Type B pancreatic cell (in vitro differentiated cells): Measurements from ENCODE around the gene PDLIM3. TPM values are rescaled to one million over a fixed set of nuclear protein-coding genes. Genes with fewer than 3 reads are reported as not detected.

Experiments used
- DNase-seq: peaks from one replicate; pipeline ENCODE4 v3.0.0; 2021; ENCODE audit warnings: mixed read lengths; ENCODE audit not compliant: unreplicated experiment; ENCODE audit errors: extremely low spot score
- H3K27ac Mint-ChIP-seq: 2 replicates; pipeline ENCODE4 v1.8.0; 2021; ENCODE audit warnings: mild to moderate bottlenecking, mixed read lengths
- H3K27me3 Mint-ChIP-seq: 2 replicates; pipeline ENCODE4 v1.8.0; 2021; ENCODE audit warnings: mixed read lengths
- H3K36me3 Mint-ChIP-seq: 2 replicates; pipeline ENCODE4 v1.8.0; 2021; ENCODE audit warnings: mixed read lengths
- H3K4me1 Mint-ChIP-seq: one replicate; pipeline ENCODE4 v1.8.0; 2021; ENCODE audit warnings: mixed read lengths; ENCODE audit not compliant: unreplicated experiment
- H3K4me3 Mint-ChIP-seq: 2 replicates; pipeline ENCODE4 v1.8.0; 2021; ENCODE audit warnings: mild to moderate bottlenecking, mixed read lengths
- H3K9me3 Mint-ChIP-seq: 2 replicates; pipeline ENCODE4 v1.8.0; 2021; ENCODE audit warnings: mixed read lengths
- long read RNA-seq: library from polyadenylated mRNA; unstranded; transcript quantifications from one replicate; pipeline ENCODE4 v2.0.0, GENCODE V29; 2020
- total RNA-seq: library from RNA; stranded (reverse); gene quantifications from 2 replicates; pipeline ENCODE4 v1.2.1, GENCODE V29; 2021; ENCODE audit warnings: low replicate concordance
- TF ChIP-seq, protein P1 (sequence below): fragments of 200-600 bp; sonication (generic); conservative IDR thresholded peaks from 2 replicates; pipeline ENCODE4 v1.5.0; 2021; ENCODE audit warnings: antibody characterized with exemption, mild to moderate bottlenecking

Gene PDLIM3, protein sequence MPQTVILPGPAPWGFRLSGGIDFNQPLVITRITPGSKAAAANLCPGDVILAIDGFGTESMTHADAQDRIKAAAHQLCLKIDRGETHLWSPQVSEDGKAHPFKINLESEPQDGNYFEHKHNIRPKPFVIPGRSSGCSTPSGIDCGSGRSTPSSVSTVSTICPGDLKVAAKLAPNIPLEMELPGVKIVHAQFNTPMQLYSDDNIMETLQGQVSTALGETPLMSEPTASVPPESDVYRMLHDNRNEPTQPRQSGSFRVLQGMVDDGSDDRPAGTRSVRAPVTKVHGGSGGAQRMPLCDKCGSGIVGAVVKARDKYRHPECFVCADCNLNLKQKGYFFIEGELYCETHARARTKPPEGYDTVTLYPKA
- 0.93 and 6.7 TPM in 2 replicates for total RNA-seq
- long read RNA-seq, partial matches to known transcripts: 0 of 2 reads
- long read RNA-seq, other reads (novel, unspliced or antisense): 0 of 2 reads

DNA sequence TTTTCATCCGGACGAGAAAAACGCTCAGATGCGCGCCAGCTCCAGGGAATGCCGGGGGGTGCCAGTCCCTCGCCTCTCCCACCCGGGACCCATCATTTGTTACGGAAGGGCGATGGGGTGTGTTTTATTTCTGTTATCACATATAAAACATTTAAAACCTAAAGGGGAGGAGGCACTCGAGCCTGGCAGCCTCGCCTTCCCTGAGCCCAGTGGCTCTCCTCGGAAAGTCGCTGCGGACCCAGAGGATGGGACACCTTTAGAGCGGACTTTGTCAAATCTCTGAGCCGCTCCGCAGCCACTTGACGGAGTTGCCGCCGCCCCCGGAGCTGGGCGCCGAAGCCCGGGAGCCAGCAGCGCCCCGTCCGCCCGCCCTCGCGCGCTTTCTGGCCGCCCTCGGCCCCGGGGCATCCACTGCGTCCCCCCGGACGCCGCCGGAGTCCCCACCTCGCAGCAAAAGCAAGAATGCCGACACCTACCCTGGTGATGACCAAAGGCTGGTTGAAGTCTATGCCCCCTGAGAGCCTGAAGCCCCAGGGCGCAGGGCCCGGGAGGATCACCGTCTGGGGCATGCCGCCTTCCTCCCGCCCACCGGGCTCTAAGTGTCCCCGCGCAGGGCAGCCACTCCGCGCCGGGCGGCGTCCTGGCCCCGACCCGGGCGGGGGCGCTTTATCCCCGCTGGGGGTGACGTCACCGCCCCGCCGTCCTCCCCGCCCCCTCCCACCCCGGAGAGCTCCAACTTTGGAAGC lies at the start of gene PDLIM3:
PDLIM3 (minus strand) TSS at position 642 of the 746 bp plus-strand sequence; CDS start at position 569, 73 bp downstream.
- Mint-ChIP-seq H3K4me3 (peak within 1 kb of the TSS; percentile 88), H3K27ac (no peak within 1 kb of the TSS), H3K4me1 (peaks cover 4% of the 10 kb centered on the region), H3K9me3 (no peaks in the 10 kb centered on the region), H3K36me3 (no peaks in the 10 kb centered on the region), H3K27me3 (peaks cover 46% of the 10 kb centered on the region)
- no peak for DNase-seq
- TF ChIP-seq, protein P1, sequence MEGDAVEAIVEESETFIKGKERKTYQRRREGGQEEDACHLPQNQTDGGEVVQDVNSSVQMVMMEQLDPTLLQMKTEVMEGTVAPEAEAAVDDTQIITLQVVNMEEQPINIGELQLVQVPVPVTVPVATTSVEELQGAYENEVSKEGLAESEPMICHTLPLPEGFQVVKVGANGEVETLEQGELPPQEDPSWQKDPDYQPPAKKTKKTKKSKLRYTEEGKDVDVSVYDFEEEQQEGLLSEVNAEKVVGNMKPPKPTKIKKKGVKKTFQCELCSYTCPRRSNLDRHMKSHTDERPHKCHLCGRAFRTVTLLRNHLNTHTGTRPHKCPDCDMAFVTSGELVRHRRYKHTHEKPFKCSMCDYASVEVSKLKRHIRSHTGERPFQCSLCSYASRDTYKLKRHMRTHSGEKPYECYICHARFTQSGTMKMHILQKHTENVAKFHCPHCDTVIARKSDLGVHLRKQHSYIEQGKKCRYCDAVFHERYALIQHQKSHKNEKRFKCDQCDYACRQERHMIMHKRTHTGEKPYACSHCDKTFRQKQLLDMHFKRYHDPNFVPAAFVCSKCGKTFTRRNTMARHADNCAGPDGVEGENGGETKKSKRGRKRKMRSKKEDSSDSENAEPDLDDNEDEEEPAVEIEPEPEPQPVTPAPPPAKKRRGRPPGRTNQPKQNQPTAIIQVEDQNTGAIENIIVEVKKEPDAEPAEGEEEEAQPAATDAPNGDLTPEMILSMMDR: no peak

DNA sequence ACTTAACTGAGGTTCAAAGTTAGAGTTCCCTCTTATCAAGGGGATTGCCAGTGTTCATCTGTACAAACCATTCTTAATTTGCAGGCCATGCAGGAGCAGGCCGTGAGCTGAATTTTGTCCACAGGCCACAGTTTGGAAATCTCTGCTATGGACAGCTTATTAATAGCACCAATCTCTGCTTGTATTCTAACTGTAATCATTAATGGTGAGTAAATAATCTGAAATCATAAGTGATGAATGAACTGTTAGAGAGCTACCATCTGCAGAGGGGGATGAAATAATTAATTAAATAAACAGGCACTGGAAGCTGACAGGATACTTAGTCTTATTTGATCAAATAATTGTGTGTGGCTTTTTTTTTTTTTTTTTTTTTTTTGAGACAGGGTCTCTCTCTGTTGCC lies 48.5 kb upstream of the PDLIM3 start:
- H3K27ac Mint-ChIP-seq: no peak overlapping the region
- no peak overlapping the region for H3K4me3 Mint-ChIP-seq
- no peak for DNase-seq
- H3K36me3 Mint-ChIP-seq: no peaks in the 10 kb centered on the region
- peaks cover 48% of the 10 kb centered on the region for H3K27me3 Mint-ChIP-seq
- TF ChIP-seq, protein P1: no peak
- H3K4me1 Mint-ChIP-seq: peaks cover under 1% of the 10 kb centered on the region
- peaks cover 5% of the 10 kb centered on the region for H3K9me3 Mint-ChIP-seq

DNA sequence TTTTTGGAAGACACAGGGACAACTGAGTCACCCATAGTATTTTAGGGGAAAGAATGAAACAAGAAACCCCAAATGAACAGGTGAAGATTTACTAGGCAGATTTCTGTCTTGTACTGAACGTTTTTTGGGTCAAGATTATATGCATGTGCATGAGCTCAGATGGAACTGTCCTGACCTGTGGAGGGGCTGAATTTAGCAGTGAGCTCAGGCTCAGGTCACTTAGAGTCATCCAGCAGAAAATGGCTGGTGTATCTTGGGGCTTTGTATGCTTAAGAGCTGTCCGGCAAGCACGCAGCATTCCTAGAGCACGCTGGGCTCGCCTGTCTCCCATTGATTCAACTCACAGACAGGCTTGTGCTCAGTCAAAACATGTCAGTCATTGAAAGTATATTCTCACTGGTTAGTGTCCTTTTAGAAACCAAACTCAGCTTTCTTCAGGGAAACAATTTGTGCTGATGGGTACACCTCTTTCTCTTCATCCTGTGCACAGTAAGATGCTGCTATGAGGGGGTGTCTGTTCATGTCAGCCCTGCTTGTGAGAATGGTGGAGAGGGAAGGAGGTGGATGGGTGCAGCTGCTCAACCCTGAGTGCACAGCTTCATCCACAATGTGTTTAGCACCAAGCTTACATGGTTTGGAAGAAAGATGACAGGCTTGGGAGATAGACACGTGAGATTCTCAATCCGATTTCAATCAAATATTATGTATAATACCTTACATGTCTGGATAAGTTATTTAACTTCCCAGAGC lies 47.5 kb upstream of the PDLIM3 start:
- H3K4me1 Mint-ChIP-seq: no peaks in the 10 kb centered on the region
- H3K9me3 Mint-ChIP-seq: peaks cover 5% of the 10 kb centered on the region
- H3K27ac Mint-ChIP-seq: no peak overlapping the region
- no peak for DNase-seq
- H3K36me3 Mint-ChIP-seq: no peaks in the 10 kb centered on the region
- TF ChIP-seq, protein P1: no peak
- no peak overlapping the region for H3K4me3 Mint-ChIP-seq
- H3K27me3 Mint-ChIP-seq: peaks cover 39% of the 10 kb centered on the region

GRCh38 chr4:185580699-185581098 lies 45.4 kb upstream of the PDLIM3 start:
- no peaks in the 10 kb centered on the region for H3K36me3 Mint-ChIP-seq
- H3K27me3 Mint-ChIP-seq: peaks cover 21% of the 10 kb centered on the region
- TF ChIP-seq, protein P1: no peak
- no peak overlapping the region for H3K27ac Mint-ChIP-seq
- H3K4me1 Mint-ChIP-seq: no peaks in the 10 kb centered on the region
- no peak for DNase-seq
- no peak overlapping the region for H3K4me3 Mint-ChIP-seq
- H3K9me3 Mint-ChIP-seq: peaks cover 5% of the 10 kb centered on the region

GRCh38 chr4:185578284-185578683 lies 43.0 kb upstream of the PDLIM3 start:
- Mint-ChIP-seq H3K36me3 (no peaks in the 10 kb centered on the region), H3K4me3 (no peak overlapping the region)

More at GRCh38 chr4:185578284-185578683, 43.0 kb upstream of the PDLIM3 start:
- DNase-seq: no peak
- H3K27me3 Mint-ChIP-seq: peaks cover 9% of the 10 kb centered on the region
- TF ChIP-seq, protein P1: no peak
- no peak overlapping the region for H3K27ac Mint-ChIP-seq
- H3K4me1 Mint-ChIP-seq: peaks cover 11% of the 10 kb centered on the region
- peaks cover 5% of the 10 kb centered on the region for H3K9me3 Mint-ChIP-seq
